ENCODE results near the gene IQGAP2. TPM values are rescaled to one million over a fixed set of nuclear protein-coding genes. Genes with fewer than 3 reads are reported as not detected.

Gene IQGAP2
- total and polyA plus RNA-seq, 2 of the 8 experiments (the other 6 are each of a cell fraction or from before 2014, with no cell fraction given) = 19.7 to 66.0 TPM

GRCh38 chr5:76413746-76414145, 10.7 kb downstream of the IQGAP2 start:
- DNase-seq (ENCODE audit: low read depth in 1 of 2, low spot score in 2 of 2) (no peak), FAIRE-seq (no peak)
- POLR2A ChIA-PET (ENCODE audit: partially characterized antibody) = interaction anchor here (1.2 to 1.6 kb wide), 3 partner anchors 10 to 13 kb away, joined by 3 to 5 read pairs (median 5); no protein-coding TSS in a partner anchor
- Histone ChIP-seq H3K27me3 (replicated peaks in 1 of 4; ENCODE audit: control insufficient read depth in 3 of 4, extremely low read depth in 1 of 4, insufficient read depth in 3 of 4, low read length in 3 of 4) (no peaks in the 10 kb centered on the region), H3K9ac (replicated peaks in 1 of 4; ENCODE audit: extremely low read depth in 1 of 4, low read depth in 3 of 4, low read length in 3 of 4) (no peak overlapping the region), H3K79me2 (ENCODE audit: control insufficient read depth in 1 of 2, insufficient read depth in 2 of 2, low read length in 2 of 2) (peaks cover 0 to 82% of the 10 kb centered on the region in 2 experiments; a peak in 2 of 4 replicates), H2BK20ac (ENCODE audit: low read length) (no peak overlapping the region), H2AK5ac (ENCODE audit: low read depth, low read length) (0 out of 2 replicates have a peak overlapping the region, but pooled peaks have one; percentile 27), H3K4me3 (ENCODE audit: extremely low read depth in 1 of 4, insufficient read depth in 2 of 4, low read depth in 3 of 4, low read length in 4 of 4) (no peak overlapping the region), H2BK12ac (ENCODE audit: low read depth, low read length) (no peak overlapping the region), H2BK120ac (replicated peaks; ENCODE audit: low read depth, low read length) (no peak overlapping the region), H3K23me2 (ENCODE audit: low read depth, low read length) (no peaks in the 10 kb centered on the region), H3K36me3 (ENCODE audit: control insufficient read depth in 2 of 4, insufficient read depth in 4 of 4, low read length in 3 of 4) (no peaks in the 10 kb centered on the region), H3K4me1 (replicated peaks in 1 of 4; ENCODE audit: control insufficient read depth in 3 of 4, insufficient read depth in 4 of 4, low read length in 3 of 4) (peaks cover 0 to 8% (median 0%) of the 10 kb centered on the region in 4 experiments; a peak in 2 of 7 replicates), H3K9me3 (ENCODE audit: insufficient read depth in 2 of 2, low read depth in 1 of 2, low read length in 1 of 2) (no peaks in the 10 kb centered on the region), H4K5ac (ENCODE audit: insufficient read length, low read depth, low read length) (no peak overlapping the region), H4K20me1 (replicated peaks in 1 of 2; ENCODE audit: control insufficient read depth in 1 of 2, insufficient read depth in 2 of 2, low read length in 2 of 2) (no peaks in the 10 kb centered on the region), H2BK15ac (ENCODE audit: low read length) (no peak overlapping the region), H3K18ac (ENCODE audit: extremely low read depth, low read length) (no peak overlapping the region), H2BK5ac (ENCODE audit: low read depth, low read length) (0 out of 2 replicates have a peak overlapping the region, but pooled peaks have one; percentile 7), H3K4ac (replicated peaks; ENCODE audit: insufficient read length, low read depth, low read length) (no peak overlapping the region), H3K27ac (ENCODE audit: low read depth, low read length) (no peak overlapping the region), H4K8ac (ENCODE audit: extremely low read depth, insufficient read depth, low read length) (no peak overlapping the region), H3K4me2 (ENCODE audit: insufficient read depth in 1 of 2, low read depth in 2 of 2, low read length in 2 of 2) (no peak overlapping the region), H3K79me1 (ENCODE audit: low read depth, low read length) (peaks cover 3% of the 10 kb centered on the region), H3K23ac (ENCODE audit: insufficient read length) (no peak overlapping the region), H2AFZ (ENCODE audit: low read length) (no peak overlapping the region), H4K91ac (replicated peaks; ENCODE audit: insufficient read length, low read length) (no peak overlapping the region), H3K56ac (replicated peaks; ENCODE audit: insufficient read length, low read depth, low read length) (no peak overlapping the region), H3K14ac (ENCODE audit: insufficient read length) (no peak overlapping the region)
- 96% methylated on average over 5 of the region's 5 CpGs; no CpG with 5 or more reads in 1 of the 2 experiments for whole genome bisulfite sequencing, 2 experiments (ENCODE audit: extremely low coverage in 1 of 2, insufficient coverage in 1 of 2, insufficient read length in 1 of 2, insufficient replicate concordance in 2 of 2, low coverage in 1 of 2, low lambda C conversion rate in 2 of 2, missing lambda C conversion rate in 1 of 2)
- CTCF ChIA-PET (ENCODE audit: partially characterized antibody) = interaction anchor here (1.3 to 2.0 kb wide), 2 partner anchors 10 to 12 kb away, joined by 4 to 5 read pairs; partner anchors contain the start of gene IQGAP2
- no peak for TF ChIP-seq RFX5 (IDR thresholded peaks at IDR 0.05; ENCODE audit: borderline replicate concordance, low read depth, low read length)
- TF ChIP-seq BCL11A (IDR thresholded peaks at IDR 0.05; ENCODE audit: low read depth in 2 of 2, low read length in 2 of 2) = no peak
- no peak for TF ChIP-seq POLR2AphosphoS5 (IDR thresholded peaks at IDR 0.05; ENCODE audit: low read depth, low read length)
- TF ChIP-seq SP4 (IDR thresholded peaks at IDR 0.05; ENCODE audit: low read length) = no peak
- TF ChIP-seq GTF2F1 (IDR thresholded peaks at IDR 0.05; ENCODE audit: borderline replicate concordance, low read depth, low read length) = no peak
- no peak for TF ChIP-seq E2F6 (IDR thresholded peaks at IDR 0.05)
- TF ChIP-seq NANOG (IDR thresholded peaks at IDR 0.05; ENCODE audit: insufficient read depth, low read depth, low read length, poor library complexity, severe bottlenecking) = no peak
- TF ChIP-seq YY1 (IDR thresholded peaks at IDR 0.05; ENCODE audit: low read depth, low read length) = no peak

Data from H1 (cell line).